Tibial nerve (tissue), 4 donors: ENCODE data around the gene ARAP1. TPM values are rescaled to one million over a fixed set of nuclear protein-coding genes. Genes with fewer than 3 reads are reported as not detected.

Experiments
- DNase-seq, 2 donors: peaks; one replicate each; pipeline ENCODE4 v3.0.0-alpha.2; 2019; ENCODE audit warnings: low spot score in 2 of 2
- H3K27ac ChIP-seq, 4 donors: fragments of 200-600 bp; sonication (generic) in 3 of 4; one replicate each; pipeline ENCODE4 v1.5.1; 2017 to 2019; ENCODE audit warnings: mild to moderate bottlenecking in 1 of 4
- H3K27me3 ChIP-seq, 2 donors: fragments of 200-600 bp; sonication (generic) in 1 of 2; one replicate each; pipeline versions ENCODE4 v1.5.1 to v1.6.0; 2017 to 2019
- H3K36me3 ChIP-seq, 3 donors: fragments of 200-600 bp; sonication (generic); one replicate each; pipeline ENCODE4 v1.5.1; 2018 to 2019
- H3K4me1 ChIP-seq, 4 donors: fragments of 200-600 bp; sonication (generic) in 3 of 4; one replicate each; pipeline ENCODE4 v1.5.1; 2017 to 2019
- H3K4me3 ChIP-seq, 4 donors: fragments of 200-600 bp; sonication (generic) in 3 of 4; one replicate each; pipeline ENCODE4 v1.5.1; 2017 to 2019; ENCODE audit warnings: mild to moderate bottlenecking in 1 of 4, moderate library complexity in 1 of 4
- H3K9me3 ChIP-seq, 4 donors: fragments of 200-600 bp; sonication (generic) in 3 of 4; one replicate each; pipeline ENCODE4 v1.5.1; 2017 to 2019
- CTCF ChIP-seq, 5 experiments: fragments of 200-600 bp in 3 of 5; fragments of 450-650 bp in 2 of 5; sonication (generic) in 3 of 5; IDR thresholded peaks; one replicate each; pipeline ENCODE4 v1.5.1; 2016 to 2019; ENCODE audit warnings: antibody characterized with exemption in 5 of 5, mild to moderate bottlenecking in 3 of 5, moderate library complexity in 2 of 5
- EP300 ChIP-seq, 2 donors: sonication (generic); formaldehyde crosslinking; IDR thresholded peaks; one replicate each; pipeline ENCODE4 v1.6.1; 2017; ENCODE audit warnings: antibody characterized with exemption in 2 of 2, mild to moderate bottlenecking in 1 of 2
- POLR2A ChIP-seq, 2 donors: fragments of 450-650 bp; IDR thresholded peaks; one replicate each; pipeline ENCODE4 v1.6.1; 2017; ENCODE audit warnings: antibody characterized with exemption in 2 of 2, mild to moderate bottlenecking in 2 of 2, moderate library complexity in 2 of 2
- WGBS, 2 donors: methylation state at CpG; one replicate each; pipeline ENCODE4 v1.1.5; 2018; 5-methylcytosine and 5-hydroxymethylcytosine counted together
- total RNA-seq, 4 donors: library from RNA; depleted of rRNA; stranded (reverse); fragments of >200 nt; gene quantifications; one replicate each; pipeline ENCODE4 v1.1.0, GENCODE V29; 2016

ARAP1 gene
- total RNA-seq, 4 donors from 2014 or later = 104 to 151 (median 149) TPM

- peaks cover 0 to 12% (median 0%) of the 10 kb centered on the region in 4 donors for H3K9me3 ChIP-seq
- TF ChIP-seq POLR2A (IDR thresholded peaks at IDR 0.05) = no peak
- TF ChIP-seq EP300 (IDR thresholded peaks at IDR 0.05) = no peak
- WGBS, 2 donors = 40 to 44% methylated on average over 7 of the region's 7 CpGs
- H3K27ac ChIP-seq = no peak overlapping the region
- H3K27me3 ChIP-seq = peaks cover 0 to 91% of the 10 kb centered on the region in 2 donors
- H3K36me3 ChIP-seq = no peaks in the 10 kb centered on the region
- no peak for DNase-seq
- H3K4me3 ChIP-seq = no peak overlapping the region
- no peaks in the 10 kb centered on the region for H3K4me1 ChIP-seq
Measured at GRCh38 chr11:72668629-72669347, 83.4 kb downstream of the ARAP1 start.

GRCh38 chr11:72665911-72666472 is 86.2 kb downstream of the ARAP1 start:
- no peak for TF ChIP-seq POLR2A (IDR thresholded peaks at IDR 0.05)
- no peak for TF ChIP-seq EP300 (IDR thresholded peaks at IDR 0.05)
- no peak for TF ChIP-seq CTCF (IDR thresholded peaks at IDR 0.05)
- Histone ChIP-seq H3K36me3 (no peaks in the 10 kb centered on the region), H3K4me3 (no peak overlapping the region), H3K4me1 (no peaks in the 10 kb centered on the region), H3K9me3 (peaks cover 0 to 12% (median 0%) of the 10 kb centered on the region in 4 donors), H3K27me3 (peaks cover 0 to 66% of the 10 kb centered on the region in 2 donors), H3K27ac (no peak overlapping the region)
- 37 to 43% methylated on average over 6 of the region's 6 CpGs for WGBS, 2 donors
- no peak for DNase-seq

- H3K36me3 ChIP-seq = no peaks in the 10 kb centered on the region
- H3K4me1 ChIP-seq = no peaks in the 10 kb centered on the region
- 85 to 86% methylated on average over 5 of the region's 5 CpGs for WGBS, 2 donors
- no peak for TF ChIP-seq POLR2A (IDR thresholded peaks at IDR 0.05)
- TF ChIP-seq EP300 (IDR thresholded peaks at IDR 0.05) = no peak
- no peak for TF ChIP-seq CTCF (IDR thresholded peaks at IDR 0.05)
- H3K27me3 ChIP-seq = peaks cover 0 to 28% of the 10 kb centered on the region in 2 donors
- no peak overlapping the region for H3K27ac ChIP-seq
- no peak overlapping the region for H3K4me3 ChIP-seq
- no peaks in the 10 kb centered on the region for H3K9me3 ChIP-seq
- DNase-seq = no peak
Measured at GRCh38 chr11:72662036-72662435, 90.2 kb downstream of the ARAP1 start.

GRCh38 chr11:72661486-72661885 is 90.7 kb downstream of the ARAP1 start:
- H3K4me3 ChIP-seq = no peak overlapping the region
- TF ChIP-seq CTCF (IDR thresholded peaks at IDR 0.05) (no peak), EP300 (IDR thresholded peaks at IDR 0.05) (no peak), POLR2A (IDR thresholded peaks at IDR 0.05) (no peak)
- H3K4me1 ChIP-seq = no peaks in the 10 kb centered on the region
- no peaks in the 10 kb centered on the region for H3K9me3 ChIP-seq
- no peak for DNase-seq
- no peaks in the 10 kb centered on the region for H3K36me3 ChIP-seq
- H3K27ac ChIP-seq = no peak overlapping the region
- 85 to 87% methylated on average over 9 of the region's 9 CpGs for WGBS, 2 donors
- peaks cover 0 to 28% of the 10 kb centered on the region in 2 donors for H3K27me3 ChIP-seq

- TF ChIP-seq CTCF (IDR thresholded peaks at IDR 0.05) = no peak
- no peak for TF ChIP-seq EP300 (IDR thresholded peaks at IDR 0.05)
- TF ChIP-seq POLR2A (IDR thresholded peaks at IDR 0.05) = no peak
- DNase-seq = no peak
- no peaks in the 10 kb centered on the region for H3K4me1 ChIP-seq
- H3K36me3 ChIP-seq = no peaks in the 10 kb centered on the region
- no peak overlapping the region for H3K4me3 ChIP-seq
- 76 to 84% methylated on average over 9 of the region's 9 CpGs for WGBS, 2 donors
- no peaks in the 10 kb centered on the region for H3K9me3 ChIP-seq
- H3K27me3 ChIP-seq = peaks cover 0 to 6% of the 10 kb centered on the region in 2 donors
- no peak overlapping the region for H3K27ac ChIP-seq
Measured at GRCh38 chr11:72658989-72659640, 93.1 kb downstream of the ARAP1 start.
